Mucosa of rectum (tissue), 2 donors: Measurements from ENCODE around the gene OR2A1.
"Not testable (repeated sequence)": the region's sequence is repeated elsewhere in the genome, so short reads cannot be mapped to it uniquely, and the experiment has no call there.

Source experiments
- H3K27ac ChIP-seq, 2 donors: one replicate each; pipeline ENCODE4 v1.7.0; 2013; ENCODE audit warnings: inconsistent platforms in 2 of 2, low read depth in 2 of 2, low read length in 2 of 2
- H3K27me3 ChIP-seq, 2 donors: one replicate each; pipeline ENCODE4 v1.7.0; 2013; ENCODE audit warnings: low read length in 2 of 2; ENCODE audit not compliant: control insufficient read depth in 2 of 2, insufficient read depth in 2 of 2
- H3K36me3 ChIP-seq, 2 donors: one replicate each; pipeline ENCODE4 v1.7.0; 2013; ENCODE audit warnings: low read length in 2 of 2; ENCODE audit not compliant: control insufficient read depth in 2 of 2, insufficient read depth in 2 of 2
- H3K4me1 ChIP-seq, 2 donors: one replicate each; pipeline ENCODE4 v1.7.0; 2013; ENCODE audit warnings: low read length in 2 of 2, mild to moderate bottlenecking in 1 of 2; ENCODE audit not compliant: control insufficient read depth in 2 of 2, insufficient read depth in 2 of 2
- H3K4me3 ChIP-seq, 2 donors: one replicate each; pipeline ENCODE4 v1.7.0; 2013; ENCODE audit warnings: low read length in 2 of 2
- H3K9ac ChIP-seq, 2 donors: one replicate each; pipeline ENCODE4 v1.7.0; 2013; ENCODE audit warnings: low read length in 2 of 2, low read depth in 1 of 2, mild to moderate bottlenecking in 1 of 2
- H3K9me3 ChIP-seq, 2 donors: one replicate each; pipeline ENCODE4 v1.7.0; 2013; ENCODE audit warnings: low read length in 2 of 2; ENCODE audit not compliant: control insufficient read depth in 2 of 2
- donor health status: healthy.
- donor health status: Normal muscosa, but diverticular disease.

The OR2A1 gene

GRCh38 chr7:144323359-144323758 is 11.1 kb downstream of the OR2A1 start:
- not testable (repeated sequence) for H3K27ac ChIP-seq, H3K27me3 ChIP-seq, H3K4me3 ChIP-seq, H3K9ac ChIP-seq, H3K36me3 ChIP-seq, H3K9me3 ChIP-seq, H3K4me1 ChIP-seq

- H3K9ac ChIP-seq, H3K27me3 ChIP-seq, H3K27ac ChIP-seq, H3K4me1 ChIP-seq, H3K9me3 ChIP-seq, H3K36me3 ChIP-seq, H3K4me3 ChIP-seq: not testable (repeated sequence)
Observed at GRCh38 chr7:144325868-144326267, 13.6 kb downstream of the OR2A1 start.

GRCh38 chr7:144330044-144330443 is 17.8 kb downstream of the OR2A1 start:
- H3K9ac ChIP-seq, H3K27me3 ChIP-seq, H3K9me3 ChIP-seq: not testable (repeated sequence)

GRCh38 chr7:144331221-144331995 is 19.2 kb downstream of the OR2A1 start:
- not testable (repeated sequence) for H3K4me1 ChIP-seq, H3K4me3 ChIP-seq, H3K36me3 ChIP-seq, H3K27ac ChIP-seq, H3K27me3 ChIP-seq, H3K9me3 ChIP-seq, H3K9ac ChIP-seq

More at GRCh38 chr7:144330044-144330443, 17.8 kb downstream of the OR2A1 start:
- H3K4me3 ChIP-seq, H3K4me1 ChIP-seq, H3K27ac ChIP-seq, H3K36me3 ChIP-seq: not testable (repeated sequence)

- H3K9me3 ChIP-seq, H3K27ac ChIP-seq, H3K27me3 ChIP-seq, H3K4me1 ChIP-seq, H3K9ac ChIP-seq, H3K4me3 ChIP-seq, H3K36me3 ChIP-seq: not testable (repeated sequence)
Observed at GRCh38 chr7:144331996-144332288, 19.7 kb downstream of the OR2A1 start.

GRCh38 chr7:144348625-144349024 is 36.4 kb downstream of the OR2A1 start:
- H3K27ac ChIP-seq, H3K27me3 ChIP-seq, H3K9ac ChIP-seq, H3K9me3 ChIP-seq, H3K4me3 ChIP-seq, H3K36me3 ChIP-seq, H3K4me1 ChIP-seq: not testable (repeated sequence)

GRCh38 chr7:144351667-144352066 is 39.4 kb downstream of the OR2A1 start:
- H3K27ac ChIP-seq, H3K4me1 ChIP-seq, H3K4me3 ChIP-seq, H3K9ac ChIP-seq, H3K9me3 ChIP-seq, H3K27me3 ChIP-seq, H3K36me3 ChIP-seq: not testable (repeated sequence)

- H3K36me3 ChIP-seq, H3K27me3 ChIP-seq, H3K4me1 ChIP-seq, H3K27ac ChIP-seq, H3K9ac ChIP-seq, H3K9me3 ChIP-seq: not testable (repeated sequence)
- peak within 1 kb of the TSS in 1 of 2 donors; percentile 20 for H3K4me3 ChIP-seq
Observed at GRCh38 chr7:144355176-144355822, 43.1 kb downstream of the OR2A1 start, which contains the start of gene ARHGEF5. ARHGEF5 (plus strand) TSS chr7:144355402; CDS start chr7:144362670, 7,268 bp downstream.

GRCh38 chr7:144356185-144356584 is 44.0 kb downstream of the OR2A1 start:
- H3K4me1 ChIP-seq, H3K36me3 ChIP-seq: not testable (repeated sequence)

GRCh38 chr7:144356860-144357259 is 44.6 kb downstream of the OR2A1 start:
- H3K27me3 ChIP-seq, H3K4me3 ChIP-seq, H3K36me3 ChIP-seq, H3K27ac ChIP-seq, H3K4me1 ChIP-seq, H3K9ac ChIP-seq, H3K9me3 ChIP-seq: not testable (repeated sequence)

More at GRCh38 chr7:144356185-144356584, 44.0 kb downstream of the OR2A1 start:
- not testable (repeated sequence) for H3K27me3 ChIP-seq, H3K4me3 ChIP-seq, H3K9me3 ChIP-seq, H3K27ac ChIP-seq, H3K9ac ChIP-seq
